Measurements from ENCODE around the gene EXOSC10.

DNA sequence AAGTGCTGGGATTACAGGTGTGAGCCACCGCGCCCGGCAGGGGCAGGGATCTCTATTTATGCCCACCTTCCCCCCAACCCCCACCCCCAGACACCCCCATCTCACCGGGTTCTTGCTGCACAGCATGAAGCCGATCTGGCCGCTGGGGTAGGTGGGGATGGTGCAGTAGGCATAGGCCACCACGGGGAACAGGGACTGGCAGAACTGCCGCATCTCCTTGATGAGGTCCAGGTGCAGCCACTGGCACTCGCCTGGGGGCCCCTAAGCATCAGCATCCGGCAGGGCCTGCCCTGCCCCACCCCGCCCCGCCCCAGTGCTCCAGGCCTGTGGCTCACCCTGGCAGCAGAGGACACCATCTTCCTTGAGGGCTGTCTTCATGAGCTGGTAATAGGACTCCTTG is 44.0 kb downstream of the EXOSC10 start:
- TF ChIP-seq, protein P1, sequence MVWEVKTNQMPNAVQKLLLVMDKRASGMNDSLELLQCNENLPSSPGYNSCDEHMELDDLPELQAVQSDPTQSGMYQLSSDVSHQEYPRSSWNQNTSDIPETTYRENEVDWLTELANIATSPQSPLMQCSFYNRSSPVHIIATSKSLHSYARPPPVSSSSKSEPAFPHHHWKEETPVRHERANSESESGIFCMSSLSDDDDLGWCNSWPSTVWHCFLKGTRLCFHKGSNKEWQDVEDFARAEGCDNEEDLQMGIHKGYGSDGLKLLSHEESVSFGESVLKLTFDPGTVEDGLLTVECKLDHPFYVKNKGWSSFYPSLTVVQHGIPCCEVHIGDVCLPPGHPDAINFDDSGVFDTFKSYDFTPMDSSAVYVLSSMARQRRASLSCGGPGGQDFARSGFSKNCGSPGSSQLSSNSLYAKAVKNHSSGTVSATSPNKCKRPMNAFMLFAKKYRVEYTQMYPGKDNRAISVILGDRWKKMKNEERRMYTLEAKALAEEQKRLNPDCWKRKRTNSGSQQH (CRISPR knock-in tag; IDR thresholded peaks at IDR 0.05; ENCODE audit: low read depth), result no peak
- TF ChIP-seq HNF4G (IDR thresholded peaks at IDR 0.05; ENCODE audit: borderline replicate concordance, low read depth, low read length) (no peak), HNF4G (CRISPR knock-in tag; IDR thresholded peaks at IDR 0.05; ENCODE audit: borderline replicate concordance, low read depth) (no peak), CBX5 (CRISPR knock-in tag; IDR thresholded peaks at IDR 0.05; ENCODE audit: borderline replicate concordance) (no peak), ZBTB7A (CRISPR knock-in tag; IDR thresholded peaks at IDR 0.05) (no peak), FOXA1 (IDR thresholded peaks at IDR 0.05) (no peak), FOXA1 (CRISPR knock-in tag; IDR thresholded peaks at IDR 0.05) (no peak), ZNF24 (IDR thresholded peaks at IDR 0.05) (no peak), FOXM1 (CRISPR knock-in tag; IDR thresholded peaks at IDR 0.05) (no peak), ZNF350 (CRISPR knock-in tag; IDR thresholded peaks at IDR 0.05; ENCODE audit: borderline replicate concordance, low read depth) (no peak), ZNF589 (CRISPR knock-in tag; conservative IDR thresholded peaks at IDR 0.05) (no peak)
- TF ChIP-seq, protein P2, sequence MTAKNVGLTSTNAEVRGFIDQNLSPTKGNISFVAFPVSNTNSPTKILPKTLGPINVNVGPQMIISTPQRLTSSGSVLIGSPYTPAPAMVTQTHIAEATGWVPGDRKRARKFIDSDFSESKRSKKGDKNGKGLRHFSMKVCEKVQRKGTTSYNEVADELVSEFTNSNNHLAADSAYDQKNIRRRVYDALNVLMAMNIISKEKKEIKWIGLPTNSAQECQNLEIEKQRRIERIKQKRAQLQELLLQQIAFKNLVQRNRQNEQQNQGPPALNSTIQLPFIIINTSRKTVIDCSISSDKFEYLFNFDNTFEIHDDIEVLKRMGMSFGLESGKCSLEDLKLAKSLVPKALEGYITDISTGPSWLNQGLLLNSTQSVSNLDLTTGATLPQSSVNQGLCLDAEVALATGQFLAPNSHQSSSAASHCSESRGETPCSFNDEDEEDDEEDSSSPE (CRISPR knock-in tag; IDR thresholded peaks at IDR 0.05), result no peak
- TF ChIP-seq, protein P3, sequence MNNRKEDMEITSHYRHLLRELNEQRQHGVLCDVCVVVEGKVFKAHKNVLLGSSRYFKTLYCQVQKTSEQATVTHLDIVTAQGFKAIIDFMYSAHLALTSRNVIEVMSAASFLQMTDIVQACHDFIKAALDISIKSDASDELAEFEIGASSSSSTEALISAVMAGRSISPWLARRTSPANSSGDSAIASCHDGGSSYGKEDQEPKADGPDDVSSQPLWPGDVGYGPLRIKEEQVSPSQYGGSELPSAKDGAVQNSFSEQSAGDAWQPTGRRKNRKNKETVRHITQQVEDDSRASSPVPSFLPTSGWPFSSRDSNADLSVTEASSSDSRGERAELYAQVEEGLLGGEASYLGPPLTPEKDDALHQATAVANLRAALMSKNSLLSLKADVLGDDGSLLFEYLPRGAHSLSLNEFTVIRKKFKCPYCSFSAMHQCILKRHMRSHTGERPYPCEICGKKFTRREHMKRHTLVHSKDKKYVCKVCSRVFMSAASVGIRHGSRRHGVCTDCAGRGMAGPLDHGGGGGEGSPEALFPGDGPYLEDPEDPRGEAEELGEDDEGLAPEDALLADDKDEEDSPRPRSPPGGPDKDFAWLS (CRISPR knock-in tag; IDR thresholded peaks at IDR 0.05; ENCODE audit: borderline replicate concordance), result no peak
- TF ChIP-seq, protein P4, sequence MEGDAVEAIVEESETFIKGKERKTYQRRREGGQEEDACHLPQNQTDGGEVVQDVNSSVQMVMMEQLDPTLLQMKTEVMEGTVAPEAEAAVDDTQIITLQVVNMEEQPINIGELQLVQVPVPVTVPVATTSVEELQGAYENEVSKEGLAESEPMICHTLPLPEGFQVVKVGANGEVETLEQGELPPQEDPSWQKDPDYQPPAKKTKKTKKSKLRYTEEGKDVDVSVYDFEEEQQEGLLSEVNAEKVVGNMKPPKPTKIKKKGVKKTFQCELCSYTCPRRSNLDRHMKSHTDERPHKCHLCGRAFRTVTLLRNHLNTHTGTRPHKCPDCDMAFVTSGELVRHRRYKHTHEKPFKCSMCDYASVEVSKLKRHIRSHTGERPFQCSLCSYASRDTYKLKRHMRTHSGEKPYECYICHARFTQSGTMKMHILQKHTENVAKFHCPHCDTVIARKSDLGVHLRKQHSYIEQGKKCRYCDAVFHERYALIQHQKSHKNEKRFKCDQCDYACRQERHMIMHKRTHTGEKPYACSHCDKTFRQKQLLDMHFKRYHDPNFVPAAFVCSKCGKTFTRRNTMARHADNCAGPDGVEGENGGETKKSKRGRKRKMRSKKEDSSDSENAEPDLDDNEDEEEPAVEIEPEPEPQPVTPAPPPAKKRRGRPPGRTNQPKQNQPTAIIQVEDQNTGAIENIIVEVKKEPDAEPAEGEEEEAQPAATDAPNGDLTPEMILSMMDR (CRISPR knock-in tag; IDR thresholded peaks at IDR 0.05), result no peak
- TF ChIP-seq, protein P5, sequence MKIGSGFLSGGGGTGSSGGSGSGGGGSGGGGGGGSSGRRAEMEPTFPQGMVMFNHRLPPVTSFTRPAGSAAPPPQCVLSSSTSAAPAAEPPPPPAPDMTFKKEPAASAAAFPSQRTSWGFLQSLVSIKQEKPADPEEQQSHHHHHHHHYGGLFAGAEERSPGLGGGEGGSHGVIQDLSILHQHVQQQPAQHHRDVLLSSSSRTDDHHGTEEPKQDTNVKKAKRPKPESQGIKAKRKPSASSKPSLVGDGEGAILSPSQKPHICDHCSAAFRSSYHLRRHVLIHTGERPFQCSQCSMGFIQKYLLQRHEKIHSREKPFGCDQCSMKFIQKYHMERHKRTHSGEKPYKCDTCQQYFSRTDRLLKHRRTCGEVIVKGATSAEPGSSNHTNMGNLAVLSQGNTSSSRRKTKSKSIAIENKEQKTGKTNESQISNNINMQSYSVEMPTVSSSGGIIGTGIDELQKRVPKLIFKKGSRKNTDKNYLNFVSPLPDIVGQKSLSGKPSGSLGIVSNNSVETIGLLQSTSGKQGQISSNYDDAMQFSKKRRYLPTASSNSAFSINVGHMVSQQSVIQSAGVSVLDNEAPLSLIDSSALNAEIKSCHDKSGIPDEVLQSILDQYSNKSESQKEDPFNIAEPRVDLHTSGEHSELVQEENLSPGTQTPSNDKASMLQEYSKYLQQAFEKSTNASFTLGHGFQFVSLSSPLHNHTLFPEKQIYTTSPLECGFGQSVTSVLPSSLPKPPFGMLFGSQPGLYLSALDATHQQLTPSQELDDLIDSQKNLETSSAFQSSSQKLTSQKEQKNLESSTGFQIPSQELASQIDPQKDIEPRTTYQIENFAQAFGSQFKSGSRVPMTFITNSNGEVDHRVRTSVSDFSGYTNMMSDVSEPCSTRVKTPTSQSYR (CRISPR knock-in tag; IDR thresholded peaks at IDR 0.05; ENCODE audit: borderline replicate concordance), result no peak
- TF ChIP-seq, protein P6, sequence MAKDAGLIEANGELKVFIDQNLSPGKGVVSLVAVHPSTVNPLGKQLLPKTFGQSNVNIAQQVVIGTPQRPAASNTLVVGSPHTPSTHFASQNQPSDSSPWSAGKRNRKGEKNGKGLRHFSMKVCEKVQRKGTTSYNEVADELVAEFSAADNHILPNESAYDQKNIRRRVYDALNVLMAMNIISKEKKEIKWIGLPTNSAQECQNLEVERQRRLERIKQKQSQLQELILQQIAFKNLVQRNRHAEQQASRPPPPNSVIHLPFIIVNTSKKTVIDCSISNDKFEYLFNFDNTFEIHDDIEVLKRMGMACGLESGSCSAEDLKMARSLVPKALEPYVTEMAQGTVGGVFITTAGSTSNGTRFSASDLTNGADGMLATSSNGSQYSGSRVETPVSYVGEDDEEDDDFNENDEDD (CRISPR knock-in tag; IDR thresholded peaks at IDR 0.05; ENCODE audit: borderline replicate concordance), result no peak

Measured in HepG2 (cell line).